ENCODE results near the gene SCTR.

Gene SCTR

DNA sequence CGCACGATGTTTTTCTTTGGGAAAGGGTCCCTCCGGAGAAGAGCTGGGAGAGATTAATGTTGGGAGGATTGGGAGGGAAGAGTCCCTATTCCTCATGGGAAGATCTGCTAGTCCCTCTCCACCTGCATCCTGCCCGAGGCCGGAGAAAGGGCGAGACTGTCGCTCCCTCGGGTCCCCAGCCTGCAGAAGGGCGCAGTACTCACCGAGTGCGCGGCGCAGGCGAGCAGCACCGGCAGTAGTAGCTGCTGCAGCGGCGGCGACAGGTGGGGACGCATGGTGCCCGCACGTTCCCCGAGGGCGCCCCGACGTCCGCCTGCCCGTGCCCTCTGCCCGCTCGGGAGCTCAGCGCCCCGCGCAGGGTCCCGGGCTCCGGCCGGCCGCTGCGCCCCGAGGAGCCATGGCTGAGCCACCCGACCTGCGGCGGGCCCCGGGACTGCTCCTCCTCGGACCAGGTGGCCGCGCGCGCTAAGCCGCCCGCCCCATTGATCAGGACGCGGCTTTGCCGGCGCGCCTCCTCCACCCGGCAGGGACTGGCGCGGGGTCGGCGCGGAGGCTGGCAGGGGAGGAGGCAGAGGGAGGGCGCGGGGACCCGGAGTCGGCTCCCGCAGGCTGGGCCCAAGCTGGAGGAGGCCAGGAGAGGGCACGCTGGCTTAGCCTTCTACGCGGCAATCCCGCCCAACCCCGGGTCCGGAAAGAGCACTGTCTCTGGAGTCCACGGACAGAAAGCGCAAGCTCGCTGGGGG lies at the start of gene SCTR:
TSS of gene SCTR (minus strand) at position 532 of the 743 bp plus-strand sequence. CDS start at position 275, 257 bp downstream.
- in situ Hi-C loops (cut with MboI; ENCODE audit: low sequenced_read_pairs): no loop called here

DNA sequence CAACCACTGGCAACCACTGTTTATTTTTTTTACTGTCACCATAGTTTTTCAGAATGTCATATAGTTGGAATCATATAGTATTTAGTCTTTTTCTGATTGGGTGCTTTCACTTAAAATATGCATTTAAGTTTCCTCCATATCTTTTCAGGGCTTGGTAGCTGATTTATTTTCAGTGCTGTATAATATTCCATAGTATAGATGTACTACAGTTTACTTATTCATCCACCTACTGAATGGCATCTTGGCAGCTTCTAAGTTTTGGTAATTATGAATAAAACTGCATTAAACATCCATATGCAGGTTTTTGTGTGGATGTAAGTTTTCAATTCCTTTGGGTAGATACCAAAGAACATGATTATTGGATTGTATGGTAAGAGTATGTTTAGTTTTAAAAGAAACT lies 43.0 kb upstream of the SCTR start:
- in situ Hi-C loops (cut with MboI; ENCODE audit: low sequenced_read_pairs): no loop called here

DNA sequence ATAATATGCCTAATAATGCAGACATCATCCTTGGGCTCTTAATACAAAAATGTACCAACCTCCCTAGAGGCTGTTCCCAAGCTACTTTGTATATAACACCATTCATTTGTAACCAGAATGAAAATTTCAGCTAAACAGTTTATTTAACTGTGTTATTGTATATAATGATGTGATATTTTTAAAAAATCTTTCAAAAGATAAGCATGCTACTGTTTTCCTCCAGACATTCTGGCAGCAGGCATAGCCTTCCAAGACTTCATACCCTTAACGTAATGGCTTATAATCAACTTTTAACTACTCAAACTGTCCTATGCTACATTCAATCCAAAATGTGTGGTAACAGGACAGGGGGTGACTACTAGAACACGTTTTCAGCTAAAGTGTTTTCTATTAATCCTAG lies 41.2 kb upstream of the SCTR start:
- in situ Hi-C loops (cut with MboI; ENCODE audit: low sequenced_read_pairs): no loop called here

DNA sequence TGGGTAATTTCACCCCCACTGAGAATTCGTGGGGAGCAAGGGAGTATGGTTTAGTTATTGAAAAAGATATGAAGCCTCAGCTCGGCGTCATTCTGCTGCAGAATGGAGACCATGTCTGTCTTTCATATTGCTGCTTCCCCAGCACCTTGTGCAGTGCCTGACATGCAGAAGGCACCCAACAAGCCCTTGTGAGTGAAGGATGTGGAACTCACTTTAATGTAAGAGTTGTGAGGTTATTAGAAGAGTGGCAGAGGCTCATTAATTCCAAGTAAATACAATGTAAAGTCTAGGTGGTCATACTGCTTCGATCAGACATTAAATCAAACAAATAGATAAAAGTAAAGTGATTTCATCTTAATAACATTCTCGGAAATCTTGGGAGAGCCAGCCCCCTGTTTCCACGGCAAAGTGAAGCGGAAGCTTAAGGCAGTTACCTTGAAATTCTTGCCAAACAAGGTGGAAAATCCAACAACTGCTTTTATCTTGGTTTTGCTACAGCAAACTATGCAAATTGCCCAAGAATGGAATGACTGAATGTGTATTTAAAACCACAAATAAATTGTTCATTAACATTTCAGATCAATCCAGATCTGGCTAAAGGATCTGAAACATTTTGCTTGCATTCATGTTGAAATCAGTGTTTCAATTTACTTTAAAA lies 29.5 kb upstream of the SCTR start:
- in situ Hi-C loops (cut with MboI; ENCODE audit: low sequenced_read_pairs): no loop called here

DNA sequence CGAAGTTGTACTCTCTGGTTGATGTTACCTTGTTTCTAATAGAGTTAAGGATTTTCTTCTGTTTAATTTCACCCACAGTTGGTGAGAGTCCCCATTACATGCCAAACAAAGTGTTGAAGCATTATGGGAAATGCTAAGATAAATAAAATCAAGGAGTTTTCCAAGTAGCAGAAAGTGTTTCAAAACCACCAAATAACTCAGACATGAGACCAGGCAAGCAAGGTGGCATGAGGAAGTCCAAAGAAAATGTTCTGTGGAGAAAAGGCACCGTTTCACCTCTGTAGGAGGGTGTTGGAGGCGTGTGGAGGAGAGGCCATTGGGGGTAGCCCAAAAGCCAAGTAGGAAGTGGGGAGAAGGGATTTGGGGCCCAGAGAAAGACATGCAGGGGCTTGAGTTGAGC lies 28.6 kb upstream of the SCTR start:
- in situ Hi-C loops (cut with MboI; ENCODE audit: low sequenced_read_pairs): no loop called here

DNA sequence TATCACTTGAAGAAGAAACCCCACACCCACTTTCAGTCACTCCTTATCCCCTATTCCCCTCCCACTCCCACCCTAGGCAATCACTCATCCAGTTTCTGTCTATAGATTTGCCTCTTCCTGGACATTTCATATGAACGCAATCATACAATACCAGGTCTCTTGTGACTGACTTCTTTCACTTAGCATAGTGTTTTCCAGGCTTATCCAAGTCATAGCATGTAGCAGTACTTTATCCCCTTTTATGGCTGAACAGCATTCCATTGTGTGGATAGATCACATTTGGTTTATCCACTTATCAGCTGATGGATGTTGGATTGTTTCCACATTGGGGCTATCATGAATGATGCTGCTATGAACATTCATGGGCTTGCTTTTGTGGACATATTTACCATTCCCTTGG lies 26.6 kb upstream of the SCTR start:
- in situ Hi-C loops (cut with MboI; ENCODE audit: low sequenced_read_pairs): no loop called here

DNA sequence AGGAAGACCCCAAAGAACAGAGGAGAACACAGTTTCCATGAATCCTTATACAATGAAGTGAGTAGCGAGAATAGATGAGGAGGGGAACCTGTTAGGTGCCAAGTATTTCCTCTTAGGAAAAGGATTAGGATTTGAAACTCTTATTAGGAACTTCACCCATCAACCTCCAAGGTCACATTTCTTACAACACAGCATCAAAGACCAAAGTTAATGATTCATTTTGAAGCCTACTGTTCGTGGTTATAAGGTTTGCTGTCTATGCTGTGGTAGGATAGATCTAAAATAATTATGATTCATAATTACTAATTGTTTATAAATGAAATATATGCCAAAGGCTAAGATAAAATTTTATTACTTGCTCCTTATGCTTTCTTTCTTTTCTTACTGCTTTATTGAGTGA lies 26.1 kb upstream of the SCTR start:
- in situ Hi-C loops (cut with MboI; ENCODE audit: low sequenced_read_pairs): no loop called here

DNA sequence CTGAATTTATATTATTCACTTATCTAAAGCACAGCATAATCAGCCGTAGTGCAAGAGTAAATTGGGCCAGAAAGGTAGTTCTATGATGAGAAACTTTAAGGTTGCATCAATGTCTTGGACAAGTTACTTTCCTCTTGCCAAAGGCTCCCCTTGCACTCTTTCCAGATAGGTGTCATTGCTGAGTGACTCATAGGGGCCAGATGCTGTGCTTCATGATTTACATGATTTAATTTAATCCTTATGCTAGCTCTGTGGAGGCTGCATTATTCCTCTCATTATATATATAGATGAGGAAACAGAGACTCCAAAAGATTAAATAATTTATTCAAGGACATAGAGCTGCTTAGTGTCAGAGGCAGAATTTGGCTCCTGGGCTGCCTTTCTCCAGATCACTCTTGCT lies 25.0 kb upstream of the SCTR start:
- in situ Hi-C loops (cut with MboI; ENCODE audit: low sequenced_read_pairs): no loop called here

DNA sequence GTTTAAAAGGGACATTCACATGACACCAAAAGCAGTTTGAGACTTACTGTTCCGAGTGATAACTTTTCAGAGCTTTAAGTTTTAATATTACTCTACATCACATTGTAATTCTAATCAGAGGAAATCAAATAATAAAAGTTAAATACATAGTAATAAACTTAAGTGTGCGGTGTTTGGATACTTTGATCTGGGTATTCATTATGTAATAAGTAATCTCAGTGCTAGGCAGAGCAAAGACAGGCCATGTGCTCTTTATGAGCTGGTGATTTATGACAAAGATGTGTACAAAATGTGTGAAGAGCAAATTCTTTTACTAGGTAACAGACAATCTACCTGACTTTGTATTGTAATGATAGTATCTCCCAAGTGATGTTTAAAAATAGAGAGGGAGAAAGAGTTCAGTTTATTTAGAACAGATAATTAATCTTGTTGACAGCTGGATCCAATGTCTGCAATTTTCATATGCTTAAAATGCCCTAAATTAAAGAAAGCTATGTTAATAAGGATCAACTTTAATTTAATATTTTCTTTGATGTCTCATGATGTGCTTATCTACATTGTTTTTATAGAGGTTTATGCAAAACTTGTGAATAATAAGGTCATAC lies 24.3 kb upstream of the SCTR start:
- in situ Hi-C loops (cut with MboI; ENCODE audit: low sequenced_read_pairs): no loop called here

DNA sequence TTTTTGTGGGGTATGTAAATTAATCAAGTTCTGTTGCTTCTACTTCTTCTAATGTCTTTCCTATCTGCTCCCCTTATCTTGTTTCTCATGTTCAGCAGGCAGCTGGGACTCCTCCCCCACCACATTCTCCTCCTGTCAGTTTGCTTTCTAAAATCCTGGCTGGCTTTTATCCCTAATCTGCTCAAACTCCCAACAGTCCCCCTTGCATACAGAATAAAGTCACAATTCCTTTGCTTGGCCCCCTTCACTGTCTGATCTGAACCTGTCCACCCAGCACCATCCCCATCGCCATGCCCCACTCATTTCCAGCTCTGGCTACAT lies 22.1 kb upstream of the SCTR start:
- in situ Hi-C loops (cut with MboI; ENCODE audit: low sequenced_read_pairs): no loop called here

DNA sequence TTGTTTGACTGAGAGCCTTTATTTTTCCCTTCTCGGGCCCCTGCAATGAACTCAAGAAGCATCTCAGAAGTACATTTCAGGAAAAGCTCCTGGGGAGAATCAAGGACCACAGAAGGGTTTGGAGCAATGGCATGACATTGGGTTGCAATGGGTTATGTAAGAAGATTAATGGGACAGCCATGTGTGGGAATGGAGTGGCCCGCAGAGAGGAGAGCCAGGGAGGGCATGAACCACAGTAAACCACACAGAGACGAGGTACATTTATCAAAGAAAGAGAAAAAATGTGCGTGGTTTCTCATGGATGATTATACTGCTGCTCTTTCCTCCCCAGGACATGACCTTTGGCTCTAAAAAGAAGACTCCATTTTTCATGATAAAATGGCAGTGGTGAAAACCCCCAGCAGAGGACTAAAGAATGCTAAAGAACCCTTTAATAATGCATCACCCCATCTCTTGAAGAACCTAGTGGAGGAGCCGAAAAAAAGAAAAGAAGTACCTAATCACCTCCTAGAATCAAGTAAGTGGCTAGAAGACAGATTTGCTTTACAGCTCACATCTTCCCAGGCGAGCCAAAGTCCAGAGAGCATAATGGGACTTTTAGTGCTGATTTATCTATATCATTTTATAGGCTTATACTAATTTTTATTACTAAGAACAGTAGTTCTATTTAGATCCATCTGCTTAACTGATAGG lies 21.6 kb upstream of the SCTR start:
- in situ Hi-C loops (cut with MboI; ENCODE audit: low sequenced_read_pairs): no loop called here

DNA sequence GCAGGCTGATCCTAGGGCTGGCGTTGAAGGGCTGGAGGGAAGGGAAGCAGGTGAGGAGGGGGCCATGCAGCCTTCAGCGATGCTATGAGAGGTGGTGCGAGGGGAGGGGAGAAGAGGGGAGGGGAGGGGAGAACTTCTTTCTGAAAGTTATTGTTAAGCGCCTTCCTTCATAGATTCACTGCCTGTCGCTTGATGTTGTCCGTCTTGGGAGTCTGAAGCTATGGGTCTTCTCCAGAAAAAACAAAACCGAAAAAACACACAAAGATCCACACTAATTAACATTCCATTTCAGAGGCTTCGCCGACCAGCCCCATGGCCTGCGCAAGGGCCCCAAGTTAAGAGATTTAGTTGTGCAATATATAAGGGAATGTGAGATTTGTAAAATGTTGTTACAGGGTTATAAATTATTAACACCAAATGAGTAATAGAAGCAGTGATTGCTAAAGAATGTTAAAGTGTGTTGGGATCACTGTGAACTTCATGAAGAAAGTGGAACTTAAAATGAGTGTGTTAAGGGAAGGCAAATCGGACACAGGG lies 20.7 kb upstream of the SCTR start:
- in situ Hi-C loops (cut with MboI; ENCODE audit: low sequenced_read_pairs): no loop called here

DNA sequence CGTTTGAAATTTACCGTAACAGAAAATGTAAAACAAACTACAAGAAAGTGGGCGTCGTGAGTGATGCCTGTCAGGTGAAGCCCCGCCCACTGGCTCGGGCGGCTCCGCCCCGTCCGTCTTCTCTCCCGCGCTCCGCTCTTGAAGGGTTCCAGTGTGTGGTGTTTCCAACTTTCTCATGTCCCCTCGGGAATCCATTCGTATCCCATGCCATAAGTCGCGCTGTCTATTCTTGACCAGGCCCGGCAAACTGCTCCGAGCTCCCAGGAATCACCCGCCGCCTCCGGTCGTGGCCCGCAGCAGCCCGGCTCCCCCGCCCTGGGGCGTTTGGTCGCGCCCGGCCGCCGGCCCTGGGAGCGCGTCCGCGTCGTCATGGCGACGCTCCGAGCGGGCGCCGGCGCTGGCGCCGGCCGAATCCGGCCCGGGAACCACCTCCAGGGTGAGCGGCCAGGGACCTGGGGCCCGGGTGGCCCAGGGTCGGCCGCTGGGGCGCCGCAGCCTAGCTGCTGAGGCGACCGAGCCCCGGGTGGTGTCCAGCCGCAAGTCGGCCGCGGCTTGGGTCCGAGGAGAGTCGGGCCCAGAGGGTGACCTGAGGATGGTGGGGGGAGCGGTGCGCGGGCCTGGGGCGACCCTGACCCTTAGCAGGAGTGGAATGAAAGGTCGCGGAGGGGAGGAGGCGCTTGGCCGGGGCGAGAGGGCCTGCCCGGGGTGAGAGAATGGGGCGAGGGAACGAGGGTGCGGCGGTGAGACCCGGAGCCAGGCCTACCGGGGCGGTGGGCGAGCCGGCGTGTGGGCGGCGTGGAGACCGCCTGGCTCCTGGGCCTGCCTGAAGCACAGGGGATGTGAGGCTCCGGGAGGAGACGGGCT lies 20.0 kb upstream of the SCTR start, which contains the start of gene CFAP221:
TSS of gene CFAP221 (plus strand) at position 375 of the 864 bp plus-strand sequence. CDS start 1,683 bp downstream, outside the sequence.
- in situ Hi-C loops (cut with MboI; ENCODE audit: low sequenced_read_pairs): no loop called here

DNA sequence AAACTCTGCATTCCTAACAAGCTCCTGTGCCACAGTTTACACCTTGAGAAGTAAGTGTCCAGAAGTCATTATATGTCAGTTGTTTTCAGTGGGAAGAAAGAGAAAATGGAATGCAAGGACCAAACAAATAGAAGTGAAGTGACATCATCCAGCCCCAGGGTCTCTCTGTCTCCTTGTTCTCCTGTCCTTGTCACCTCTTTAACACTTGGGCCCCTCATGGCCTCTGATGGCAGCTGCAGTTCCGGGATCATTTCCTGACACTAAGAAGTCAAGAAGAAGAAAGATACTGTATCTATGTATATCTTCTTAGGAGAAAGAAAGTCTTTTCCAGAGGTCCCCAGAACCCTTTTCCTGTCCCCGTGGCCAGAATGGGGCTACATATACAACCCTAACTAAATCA lies 17.2 kb upstream of the SCTR start:
- in situ Hi-C loops (cut with MboI; ENCODE audit: low sequenced_read_pairs): no loop called here

DNA sequence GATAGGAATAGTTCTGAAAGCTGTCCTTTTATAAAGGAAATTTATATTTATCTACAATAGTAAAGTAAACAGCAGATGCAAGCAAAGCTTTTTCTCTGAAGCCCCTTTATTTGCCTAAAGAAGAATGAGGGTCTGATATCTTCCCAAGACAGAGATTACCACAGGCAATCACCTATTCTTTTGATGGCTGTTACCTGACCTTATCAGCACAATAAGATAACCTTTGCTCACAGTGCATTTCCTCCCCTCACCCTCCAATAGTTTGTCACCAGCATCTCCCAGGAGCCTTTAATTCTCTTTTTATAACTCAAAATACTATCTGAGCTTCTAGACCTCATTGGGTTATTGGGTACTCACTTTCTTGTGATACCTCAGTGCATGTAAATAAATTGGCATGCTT lies 13.5 kb upstream of the SCTR start:
- in situ Hi-C loops (cut with MboI; ENCODE audit: low sequenced_read_pairs): no loop called here

DNA sequence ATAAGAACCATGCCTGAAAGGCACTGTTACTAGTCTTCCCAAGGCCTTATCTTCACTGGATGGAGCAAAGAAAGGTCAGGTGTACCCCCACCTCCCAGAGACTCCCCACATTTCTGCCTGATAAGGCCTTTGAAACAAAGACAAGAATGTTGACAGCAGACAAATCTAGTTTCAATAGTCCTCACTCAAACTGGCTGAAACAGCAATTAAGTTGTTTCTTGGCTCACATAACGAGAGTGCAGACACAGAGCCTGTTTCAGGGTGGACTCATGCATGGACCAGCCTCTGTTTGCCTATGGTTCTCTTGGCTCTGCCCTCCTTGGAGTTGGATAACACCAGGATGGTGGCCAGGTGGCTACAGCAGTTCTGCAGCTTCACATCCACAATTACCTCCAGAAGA lies 12.4 kb upstream of the SCTR start:
- in situ Hi-C loops (cut with MboI; ENCODE audit: low sequenced_read_pairs): no loop called here

DNA sequence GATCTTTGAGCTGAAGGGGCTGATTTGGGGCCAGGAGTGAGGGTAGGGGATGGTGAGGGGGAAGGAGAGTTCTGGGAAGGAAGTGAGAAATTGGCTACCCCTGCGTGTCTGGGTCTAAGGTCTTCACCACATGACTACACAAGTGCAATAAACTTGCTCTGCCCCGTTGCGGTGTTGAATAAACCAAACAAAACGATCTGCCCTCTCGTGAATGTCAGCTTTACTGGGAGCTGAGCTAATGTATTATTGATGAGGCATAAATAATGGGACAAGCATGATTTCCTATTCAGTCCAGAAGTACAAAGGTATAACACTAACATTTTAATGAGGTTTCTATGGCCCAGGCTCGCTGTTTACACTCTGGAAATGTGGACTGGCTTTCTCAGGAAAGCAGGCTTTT lies 11.9 kb upstream of the SCTR start:
- in situ Hi-C loops (cut with MboI; ENCODE audit: low sequenced_read_pairs): no loop called here

DNA sequence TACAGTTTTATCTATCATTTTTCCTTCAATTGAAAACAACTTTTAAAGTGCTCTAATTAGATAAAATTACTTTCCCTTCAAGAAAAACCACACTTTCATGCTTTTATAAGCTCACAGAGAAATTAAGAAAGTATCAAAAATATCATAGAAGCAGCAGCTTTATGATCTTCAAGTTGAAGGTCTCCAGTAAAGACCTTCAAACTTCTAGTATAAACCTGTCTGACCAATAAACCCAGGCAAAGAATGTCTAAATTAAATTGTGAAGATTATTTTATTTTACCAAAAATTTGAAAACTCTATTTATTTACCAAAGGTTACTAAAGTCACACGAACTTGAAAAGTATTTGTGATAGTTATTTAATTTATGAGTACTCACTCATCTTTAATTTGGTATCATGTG lies 9.3 kb upstream of the SCTR start:
- in situ Hi-C loops (cut with MboI; ENCODE audit: low sequenced_read_pairs): no loop called here

DNA sequence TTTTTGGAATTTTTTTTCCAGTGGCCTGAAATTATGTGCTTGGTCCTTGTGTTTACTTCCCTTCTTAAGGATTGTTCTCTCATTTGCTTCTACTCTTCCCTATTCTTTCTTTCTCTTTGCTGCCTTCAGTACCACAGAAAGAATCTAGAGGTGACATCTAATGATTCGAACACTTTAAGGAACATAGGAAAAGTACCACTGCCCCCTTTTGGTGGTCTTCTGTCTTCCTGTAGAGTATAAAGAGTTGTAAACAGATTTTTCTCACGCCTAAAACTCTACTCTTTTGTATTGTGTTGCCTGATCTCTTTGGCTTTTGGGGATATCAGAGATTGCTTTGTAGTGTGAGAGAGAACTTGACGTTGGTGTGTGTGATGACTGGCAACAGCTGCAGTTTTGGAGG lies 7.0 kb upstream of the SCTR start:
- in situ Hi-C loops (cut with MboI; ENCODE audit: low sequenced_read_pairs): no loop called here

DNA sequence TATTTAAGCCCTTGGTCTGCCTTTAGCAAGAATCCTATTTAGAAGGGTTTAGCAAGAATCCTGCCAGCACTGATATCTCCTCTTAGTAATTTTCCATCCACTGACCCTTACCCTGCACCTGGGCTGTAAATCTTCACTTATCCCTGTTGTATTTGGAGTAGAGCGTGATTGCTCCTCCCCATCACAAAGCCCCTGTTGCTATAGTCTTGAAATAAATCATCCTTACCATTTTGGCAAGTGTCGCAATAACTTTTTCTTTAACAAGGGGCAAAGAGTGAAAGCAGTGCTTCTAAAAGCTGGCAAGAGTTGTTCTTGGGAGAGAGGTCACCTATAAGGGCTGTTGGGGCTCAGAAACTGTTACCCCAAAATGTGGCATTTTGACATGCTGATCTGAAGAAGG lies 3.7 kb upstream of the SCTR start:
- in situ Hi-C loops (cut with MboI; ENCODE audit: low sequenced_read_pairs): no loop called here

DNA sequence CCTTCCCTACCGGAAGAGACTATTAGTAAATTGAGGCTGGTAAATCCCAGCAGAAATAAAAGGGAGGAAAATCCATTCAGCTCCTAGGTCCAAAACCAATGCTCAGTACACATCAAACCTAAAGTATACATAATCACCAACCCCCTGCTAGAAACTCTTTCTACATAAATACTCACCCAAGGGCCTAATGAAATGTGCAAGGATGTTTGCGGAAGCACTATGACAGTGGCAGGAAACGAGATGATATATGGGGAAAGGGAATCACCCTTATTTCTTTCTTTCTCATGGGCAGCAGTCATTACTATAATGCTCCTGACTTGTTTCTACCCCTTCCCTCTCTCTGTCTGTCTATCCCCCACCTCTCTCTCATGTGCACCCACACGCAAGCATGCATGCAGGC lies 1.3 kb upstream of the SCTR start:
- in situ Hi-C loops (cut with MboI; ENCODE audit: low sequenced_read_pairs): no loop called here

All from HL-60/S4 treated with phorbol 12-myristate 13-acetate at 8.2 ng/mL for 4 days and 3 days (cell line).